Germinal center (tissue), 1 donor: Measurements from ENCODE around the gene MXI1.

Experiments used
- DNase-seq: peaks from one replicate; pipeline ENCODE4 v3.0.0; 2012; ENCODE audit warnings: mixed read lengths, low spot score

Gene MXI1

DNA sequence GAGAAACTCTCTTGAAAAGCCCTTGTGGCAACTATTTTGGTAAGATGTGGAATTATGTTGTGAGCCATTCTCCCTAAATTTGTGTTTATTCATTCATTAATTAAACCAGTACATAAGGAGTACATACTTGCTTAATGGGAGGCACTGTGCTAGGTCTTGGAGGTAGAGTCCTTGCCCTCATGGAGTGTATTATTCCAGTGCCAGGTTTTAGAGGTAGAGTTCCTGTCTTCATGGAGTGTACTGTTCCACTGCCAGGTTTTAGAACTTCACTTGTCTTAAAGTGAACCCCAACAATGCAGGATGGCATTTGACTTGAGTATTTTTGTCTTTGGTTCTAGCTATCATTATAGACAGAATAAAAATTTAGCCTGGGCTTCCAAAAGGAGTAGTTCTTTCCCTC, 8.8 kb downstream of the MXI1 start:
- no peak for DNase-seq

DNA sequence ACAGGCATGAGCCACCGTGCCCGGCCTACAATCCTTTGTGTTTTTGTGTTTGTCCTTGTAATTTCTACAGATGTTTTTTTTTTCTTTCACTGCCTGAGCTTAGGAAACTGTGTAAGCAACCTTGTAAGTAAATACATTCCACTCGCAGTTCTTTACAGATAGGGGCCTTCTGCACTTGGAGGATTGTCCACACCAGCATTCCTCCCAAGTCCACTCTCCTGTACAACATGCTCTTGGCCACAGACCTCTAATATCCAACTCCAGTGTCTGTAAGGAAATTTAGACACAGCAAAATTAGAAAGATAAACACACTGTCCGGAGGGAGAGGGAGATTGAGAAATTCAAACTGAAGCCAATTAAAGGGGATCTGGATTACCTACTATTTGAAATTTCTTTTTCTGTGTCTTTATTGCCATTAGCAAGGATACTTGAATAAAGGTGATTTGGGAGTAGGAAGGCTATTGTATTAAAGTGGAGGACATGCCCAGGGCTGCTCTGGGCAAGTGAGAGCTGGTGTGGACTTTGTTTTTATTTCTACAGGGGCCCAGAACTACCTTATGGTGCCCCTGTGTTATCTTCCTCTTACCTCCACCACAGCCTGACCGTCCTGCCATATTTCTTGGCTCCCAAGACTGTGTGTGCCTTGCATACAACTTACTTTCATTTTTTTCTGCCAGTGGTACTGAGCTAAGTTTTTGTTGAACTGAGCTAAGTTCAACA, 9.7 kb downstream of the MXI1 start:
- DNase-seq: no peak

DNA sequence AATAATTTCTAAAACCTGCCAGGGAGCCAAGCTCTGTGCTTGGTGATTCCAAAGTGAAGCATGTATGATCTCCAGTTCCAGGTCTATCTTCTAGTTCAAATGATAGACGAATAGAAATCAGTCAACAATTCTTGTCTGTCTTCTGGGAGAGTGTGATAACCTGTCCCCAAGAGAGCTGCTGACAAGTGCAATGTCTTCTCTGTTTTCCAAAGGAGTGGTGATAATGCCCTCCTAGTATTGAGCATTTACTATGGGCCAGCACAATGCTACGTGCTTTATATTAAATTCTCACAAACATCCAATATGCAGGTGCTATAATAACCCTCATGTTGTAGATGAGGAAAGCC, 10.2 kb downstream of the MXI1 start:
- DNase-seq: no peak

DNA sequence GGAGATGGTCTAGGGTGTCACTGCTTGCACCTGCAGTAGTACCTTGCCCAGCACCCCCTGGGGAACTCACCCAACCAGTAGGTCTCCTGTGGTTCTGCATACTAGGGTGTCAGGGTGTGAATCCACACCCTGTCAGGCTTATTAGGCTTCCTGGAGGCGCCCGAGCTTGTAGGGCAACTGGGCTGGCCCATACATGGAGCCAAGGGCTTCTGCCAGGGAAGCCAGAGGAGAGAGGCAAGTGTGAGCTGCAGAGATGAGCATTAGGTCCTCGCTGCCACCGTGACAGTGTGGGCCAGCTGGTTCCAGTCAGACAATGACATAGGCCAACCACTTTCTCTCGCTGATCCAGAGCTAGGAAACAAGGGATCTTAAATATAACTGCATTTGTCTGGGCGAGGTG, 11.2 kb downstream of the MXI1 start:
- DNase-seq: no peak

DNA sequence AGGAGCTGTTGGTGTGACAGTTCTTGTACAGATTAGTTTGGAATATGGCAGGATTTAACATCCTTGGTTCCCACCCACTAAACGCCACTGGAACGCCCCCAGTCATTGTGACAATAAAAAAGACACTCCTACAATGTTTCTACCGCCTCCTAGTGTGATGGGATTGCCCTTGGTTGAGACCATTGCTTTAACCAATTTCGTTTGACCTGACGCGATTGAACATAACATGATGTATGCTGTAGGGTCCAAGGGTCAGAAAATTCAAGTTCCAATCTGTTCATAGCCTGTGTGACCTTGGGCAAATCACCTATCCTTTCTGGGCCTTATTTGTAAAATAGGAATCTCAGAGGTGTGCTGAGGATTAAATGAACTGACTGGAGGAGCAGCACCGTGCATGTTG, 12.5 kb downstream of the MXI1 start:
- no peak for DNase-seq

DNA sequence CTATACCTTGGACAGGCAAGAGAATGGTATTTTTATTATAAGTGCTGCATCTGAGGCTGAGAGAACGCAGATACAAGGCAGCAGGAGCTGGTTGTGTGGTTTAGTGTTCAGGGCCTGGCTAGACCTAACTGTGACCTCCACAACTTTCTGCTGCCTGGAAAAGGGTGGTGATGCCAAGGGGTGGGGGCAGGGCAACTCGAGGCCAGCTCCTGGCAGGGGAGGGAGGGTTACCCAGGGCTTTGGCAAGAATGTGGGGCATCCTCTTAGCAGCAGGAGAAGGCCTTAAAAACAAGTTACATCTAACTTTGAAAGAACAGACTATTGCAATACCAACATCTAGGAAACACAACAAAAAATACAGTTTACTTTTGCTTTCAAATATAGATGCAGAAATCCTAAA, 13.0 kb downstream of the MXI1 start:
- DNase-seq: no peak

DNA sequence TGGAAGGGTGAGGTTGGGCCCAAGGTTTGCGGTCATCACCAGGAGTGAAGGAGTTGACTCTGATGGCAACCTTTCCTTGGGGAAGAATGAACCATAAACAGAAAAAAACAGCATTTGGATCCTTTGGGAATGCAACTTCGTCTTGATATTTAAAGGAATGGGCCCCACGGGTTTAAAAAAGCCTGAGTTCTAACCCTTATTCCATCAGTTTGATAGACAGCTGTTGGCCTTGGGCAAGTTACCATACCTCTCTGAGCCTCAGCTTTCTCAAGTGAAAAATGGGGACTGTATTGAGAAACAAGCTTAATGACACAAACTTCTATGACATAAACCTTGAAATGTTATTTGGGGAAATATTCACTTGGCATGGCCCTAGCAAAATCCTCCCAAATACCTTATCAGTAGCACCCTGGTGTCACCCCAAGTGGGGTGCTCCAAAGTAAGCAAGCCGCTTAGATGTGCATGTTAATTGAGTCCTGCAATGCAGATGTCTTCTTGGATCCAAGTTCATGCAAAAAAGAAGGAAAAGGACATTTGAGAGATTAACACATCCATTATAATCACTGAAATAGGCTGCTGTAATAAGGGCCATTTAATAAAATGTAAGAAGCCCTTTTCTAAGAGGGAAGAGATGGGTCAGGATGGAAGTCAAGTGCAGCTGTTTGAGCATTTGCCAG, 13.8 kb downstream of the MXI1 start:
- DNase-seq: no peak

DNA sequence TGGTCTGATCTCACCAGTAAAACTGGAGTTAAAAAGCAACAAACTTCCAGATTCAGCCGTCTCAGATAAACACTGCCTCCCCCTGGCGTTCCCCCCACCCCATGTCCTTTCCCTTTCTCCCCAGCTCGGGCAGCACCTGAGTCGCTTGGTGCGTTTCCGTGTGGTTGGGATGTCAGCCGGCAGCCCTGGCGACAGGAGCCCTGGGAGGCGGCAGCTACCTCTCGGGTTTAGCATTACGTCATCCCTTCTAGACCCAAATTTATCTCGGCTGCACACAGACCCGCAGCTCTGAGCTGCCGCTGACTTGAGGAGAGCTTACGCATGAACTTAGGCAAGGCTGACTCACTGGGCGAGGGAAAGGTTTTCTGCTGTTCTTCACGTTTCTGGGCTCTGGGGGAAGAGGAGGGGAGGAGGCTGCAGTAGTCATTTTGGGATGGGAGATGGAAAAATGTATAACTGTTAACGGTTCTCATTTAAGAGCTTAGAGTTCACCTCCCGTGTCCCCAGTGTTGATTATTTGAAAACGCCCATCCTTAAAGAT, 14.4 kb downstream of the MXI1 start:
- DNase-seq: peak; percentile 48

DNA sequence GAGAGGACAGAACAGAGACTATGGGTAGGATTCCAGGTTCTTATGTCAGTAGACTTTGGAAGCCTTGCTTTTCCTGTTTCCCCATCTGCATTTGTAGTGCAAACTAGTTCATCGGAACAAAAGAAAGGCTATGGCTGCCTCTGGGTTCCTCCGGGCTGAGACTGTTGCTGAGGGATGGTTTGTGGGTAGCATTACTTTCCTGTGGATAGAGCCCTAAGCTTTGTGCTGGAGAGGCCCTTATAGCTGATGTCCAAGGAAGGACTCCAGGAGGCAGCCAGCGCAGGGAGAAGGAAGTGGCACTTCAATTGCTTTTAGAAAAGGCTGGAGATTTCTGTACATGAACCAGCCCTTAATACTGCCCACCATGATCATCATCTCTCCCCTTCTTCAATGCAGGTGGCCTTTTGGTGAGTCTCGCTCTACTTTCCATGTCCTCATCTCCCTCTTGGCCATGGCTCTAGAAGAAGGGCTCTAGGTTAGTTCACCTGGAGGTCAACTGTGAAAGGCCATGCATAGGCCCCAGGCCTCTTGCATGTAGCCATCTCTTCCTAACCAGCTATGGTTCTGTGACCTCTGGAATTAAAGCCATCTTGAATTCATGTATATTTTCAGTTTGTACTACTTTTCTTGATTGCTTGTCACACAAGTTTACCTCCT, 15.4 kb downstream of the MXI1 start:
- no peak for DNase-seq

DNA sequence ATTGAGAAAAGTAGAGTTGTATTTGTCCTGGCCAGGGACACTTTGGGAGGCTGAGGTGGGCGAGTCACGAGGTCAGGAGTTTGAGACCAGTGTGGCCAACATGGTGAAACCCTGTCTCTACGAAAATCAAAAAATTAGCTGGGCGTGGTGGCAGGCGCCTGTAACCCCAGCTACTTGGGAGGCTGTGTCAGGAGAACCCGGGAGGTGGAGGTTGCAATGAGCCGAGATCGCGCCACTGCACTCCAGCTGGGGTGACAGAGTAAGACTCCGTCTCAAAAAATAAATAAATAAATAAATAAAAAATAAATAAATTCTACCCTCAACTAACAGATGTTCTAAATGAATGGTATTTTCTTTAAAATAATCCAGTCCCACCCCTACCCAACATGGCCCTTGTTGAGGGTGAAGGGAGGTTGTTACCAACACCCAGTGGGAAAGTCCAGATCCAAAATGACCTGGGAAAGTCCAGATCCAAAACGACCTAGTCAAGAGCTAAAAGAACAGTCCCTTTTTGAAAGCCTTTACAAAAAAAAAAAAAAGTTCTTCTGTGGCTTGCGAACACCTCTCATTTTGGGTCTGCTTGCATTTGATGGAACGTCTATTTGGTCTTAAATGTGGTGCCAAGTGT, 16.0 kb downstream of the MXI1 start:
- DNase-seq: no peak

DNA sequence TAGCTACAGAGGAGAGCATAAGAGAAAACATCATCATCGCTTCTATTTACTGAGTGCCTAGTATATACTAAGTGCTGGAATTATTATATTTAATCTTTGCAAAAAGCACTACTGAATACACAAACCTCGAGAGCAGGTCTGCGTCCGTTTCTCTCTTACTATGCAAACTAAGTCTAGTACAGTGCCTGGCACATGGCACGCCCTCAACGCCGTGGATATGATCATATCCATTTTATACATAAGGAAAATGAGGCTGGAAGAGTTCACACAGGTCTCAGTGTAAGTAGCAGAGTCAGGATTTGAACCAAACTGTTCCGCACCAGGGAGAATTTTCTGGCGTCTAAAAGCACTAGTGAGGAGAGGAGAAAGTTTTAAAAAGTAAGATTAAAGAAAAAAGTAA, 17.6 kb downstream of the MXI1 start:
- DNase-seq: no peak

DNA sequence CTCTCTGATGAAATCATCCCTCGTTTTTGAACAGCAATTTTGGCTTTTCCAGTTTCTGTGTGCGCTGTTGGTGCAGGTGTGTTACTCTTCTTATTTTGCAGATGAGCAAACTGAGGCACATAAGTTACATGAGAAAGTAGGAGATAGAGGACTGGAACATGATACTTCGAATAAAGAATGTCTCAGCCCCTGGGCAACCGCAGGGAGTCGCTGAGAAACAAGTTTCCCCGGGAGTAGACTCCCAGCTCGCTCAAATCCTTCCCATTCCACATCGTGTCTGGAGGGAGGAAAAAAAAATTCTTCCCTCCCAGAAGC, 18.0 kb downstream of the MXI1 start:
- no peak for DNase-seq

DNA sequence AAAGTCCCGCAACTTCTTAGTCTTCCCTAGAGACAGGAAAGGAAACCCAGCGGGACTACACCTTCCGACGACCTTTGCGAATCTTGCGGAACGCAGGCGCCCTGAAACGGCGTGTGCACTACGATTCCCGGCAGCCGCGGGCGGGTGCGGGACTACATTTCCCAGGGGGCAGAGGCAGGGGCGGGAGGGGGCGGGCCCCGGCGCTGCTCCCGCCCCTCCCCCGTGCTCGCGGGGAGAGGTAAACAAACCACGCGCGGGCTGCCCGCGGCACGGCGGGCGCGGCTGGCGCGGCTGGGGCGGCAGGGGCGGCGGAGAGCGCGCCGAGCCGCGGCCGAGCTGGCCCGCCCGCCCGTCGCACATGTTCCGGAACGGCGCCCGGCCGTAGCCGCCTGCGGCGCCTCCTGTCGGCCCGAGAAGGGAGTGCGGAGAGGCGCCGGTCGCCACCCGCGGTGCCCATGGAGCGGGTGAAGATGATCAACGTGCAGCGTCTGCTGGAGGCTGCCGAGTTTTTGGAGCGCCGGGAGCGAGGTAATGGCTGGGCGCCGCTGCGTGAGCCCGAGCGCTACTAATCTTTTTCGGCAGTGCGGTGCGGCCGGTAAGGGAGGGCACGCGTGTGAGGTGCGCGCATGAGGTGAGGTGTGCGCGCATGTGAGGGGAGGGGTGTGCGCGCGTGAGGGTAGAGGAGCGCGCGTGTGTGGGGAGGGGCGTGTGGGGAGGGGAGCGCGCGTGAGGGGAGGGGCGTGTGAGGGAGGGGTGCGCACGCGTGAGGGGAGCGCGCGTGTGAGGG, 18.5 kb downstream of the MXI1 start:
- DNase-seq: peak; percentile 89

DNA sequence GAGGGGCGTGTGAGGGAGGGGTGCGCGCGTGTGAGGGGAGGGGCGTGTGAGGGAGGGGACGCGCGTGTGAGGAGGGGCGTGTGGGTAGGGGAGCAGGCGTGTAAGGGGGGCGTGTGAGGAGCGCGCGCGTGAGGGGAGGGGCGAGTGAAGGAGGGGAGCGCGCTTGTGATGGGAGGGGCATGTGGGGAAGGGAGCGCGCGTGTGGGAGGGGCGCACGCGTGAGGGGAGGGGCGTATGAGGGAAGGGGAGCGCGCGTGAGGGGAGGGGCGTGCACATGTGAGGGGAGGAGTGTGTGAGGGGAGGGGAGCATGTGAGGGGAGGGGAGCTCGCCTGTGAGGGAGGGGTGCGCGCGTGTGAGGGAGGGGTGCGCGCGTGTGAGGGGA, 19.1 kb downstream of the MXI1 start:
- peak; percentile 87 for DNase-seq

DNA sequence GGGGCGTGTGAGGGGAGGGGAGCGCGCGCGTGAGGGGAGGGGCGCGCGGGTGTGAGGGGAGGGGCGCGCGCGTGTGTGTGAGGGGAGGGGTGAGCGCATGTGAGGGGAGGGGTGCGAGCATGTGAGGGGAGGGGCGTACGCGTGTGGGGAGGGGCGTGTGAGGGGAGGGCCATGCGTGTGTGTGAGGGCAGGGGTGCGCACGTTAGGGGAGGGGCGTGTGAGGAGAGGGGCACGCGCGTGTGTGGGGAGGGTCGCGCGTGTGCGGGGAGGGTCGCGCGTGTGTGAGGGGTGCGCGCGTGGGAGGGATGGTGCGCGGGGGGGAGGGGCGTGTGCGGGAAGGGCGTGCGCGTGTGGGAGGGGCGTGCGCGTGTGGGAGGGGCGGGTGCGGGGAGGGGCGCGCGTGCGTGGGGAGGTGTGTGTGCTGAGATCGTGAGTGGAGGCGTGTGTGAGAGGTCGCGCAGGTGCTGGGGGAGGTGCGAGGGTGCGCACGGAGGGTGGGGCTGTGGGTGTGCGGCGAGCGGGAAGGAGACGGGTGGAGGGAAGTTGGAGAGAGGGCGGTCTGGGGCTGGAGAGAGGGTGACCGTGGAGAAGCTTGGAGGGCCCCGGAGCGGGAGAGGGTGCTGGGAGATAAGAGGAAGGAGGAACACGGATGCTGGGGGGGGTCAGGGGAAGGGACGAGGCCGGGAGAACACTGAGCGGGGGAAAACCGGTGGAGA, 19.7 kb downstream of the MXI1 start:
- DNase-seq: peak; percentile 78

DNA sequence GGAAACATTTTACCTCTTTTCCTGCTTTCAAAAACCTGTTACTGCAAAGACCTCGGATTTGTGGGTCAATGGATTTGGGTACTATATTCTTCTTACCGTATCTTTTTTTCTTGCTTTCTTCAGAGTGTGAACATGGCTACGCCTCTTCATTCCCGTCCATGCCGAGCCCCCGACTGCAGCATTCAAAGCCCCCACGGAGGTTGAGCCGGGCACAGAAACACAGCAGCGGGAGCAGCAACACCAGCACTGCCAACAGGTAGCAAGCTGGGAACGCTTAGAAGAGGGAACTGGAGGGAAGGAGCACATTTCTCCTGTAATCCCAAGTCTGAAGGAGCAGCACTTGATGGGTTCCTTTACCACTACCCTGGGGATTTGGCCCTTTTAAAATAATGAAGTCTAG, 20.7 kb downstream of the MXI1 start:
- no peak for DNase-seq

DNA sequence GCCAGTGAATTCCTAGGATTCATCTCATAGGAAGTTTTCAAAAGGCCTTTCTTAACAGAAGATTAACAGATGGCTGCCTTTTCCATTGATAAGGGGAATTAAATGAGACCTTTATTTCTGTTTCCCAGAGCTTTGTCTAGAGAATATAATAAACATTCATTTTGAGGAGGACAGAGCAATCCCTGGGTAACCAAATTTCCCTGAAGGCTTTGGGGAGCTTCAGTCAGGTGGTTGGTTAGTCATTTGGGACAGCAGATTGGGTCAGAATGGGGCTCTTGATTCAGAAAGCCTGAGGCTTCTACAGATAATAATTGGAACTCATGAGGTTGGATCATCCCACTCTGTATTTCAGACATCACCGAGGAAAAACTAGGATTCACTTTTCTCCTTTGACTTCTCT, 21.8 kb downstream of the MXI1 start:
- DNase-seq: no peak

DNA sequence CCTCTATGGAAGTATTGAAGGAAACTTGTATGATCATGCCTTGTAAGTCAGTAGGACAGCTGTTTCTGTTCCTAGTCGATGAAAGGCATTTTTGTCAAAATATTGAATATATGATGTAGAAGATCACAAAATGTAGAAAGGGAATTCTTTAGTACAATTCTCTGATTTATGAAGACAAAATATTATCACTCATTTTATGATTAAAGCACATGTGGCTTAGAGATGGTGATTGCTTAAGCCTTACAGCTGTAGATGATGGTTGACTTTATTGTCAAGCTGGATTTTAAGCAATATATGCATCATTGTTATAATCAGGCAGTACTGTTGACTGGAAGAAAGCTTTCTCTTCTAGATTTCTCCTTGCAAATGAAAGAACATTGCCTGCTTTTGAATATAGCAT, 26.4 kb downstream of the MXI1 start:
- no peak for DNase-seq

DNA sequence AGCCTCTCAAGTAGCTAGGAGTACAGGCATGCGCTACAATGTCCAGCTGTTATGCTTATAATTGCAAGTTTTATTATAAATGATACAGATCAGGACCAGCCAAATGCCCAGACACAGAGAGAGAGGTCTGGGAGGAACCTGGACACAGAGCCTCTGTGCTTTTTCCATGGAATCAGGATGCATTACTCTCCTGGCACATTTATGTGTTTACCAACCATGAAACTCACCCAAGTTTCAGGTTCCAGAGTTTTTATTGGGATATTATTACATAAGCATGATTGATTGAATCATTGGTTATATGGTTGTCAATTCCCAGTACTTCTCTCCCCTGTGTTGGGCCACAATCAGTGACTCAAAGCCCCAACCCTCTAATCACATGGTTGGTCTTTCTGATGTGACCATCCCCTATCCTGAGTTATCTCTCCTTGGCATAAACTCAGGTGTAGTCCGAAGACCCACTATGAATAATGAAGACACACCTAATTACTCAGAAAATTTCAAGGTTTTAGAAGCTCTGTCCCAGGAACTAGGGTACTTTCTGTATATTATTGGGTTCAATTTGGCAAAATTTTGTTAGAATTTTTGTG, 30.6 kb downstream of the MXI1 start:
- DNase-seq: no peak

DNA sequence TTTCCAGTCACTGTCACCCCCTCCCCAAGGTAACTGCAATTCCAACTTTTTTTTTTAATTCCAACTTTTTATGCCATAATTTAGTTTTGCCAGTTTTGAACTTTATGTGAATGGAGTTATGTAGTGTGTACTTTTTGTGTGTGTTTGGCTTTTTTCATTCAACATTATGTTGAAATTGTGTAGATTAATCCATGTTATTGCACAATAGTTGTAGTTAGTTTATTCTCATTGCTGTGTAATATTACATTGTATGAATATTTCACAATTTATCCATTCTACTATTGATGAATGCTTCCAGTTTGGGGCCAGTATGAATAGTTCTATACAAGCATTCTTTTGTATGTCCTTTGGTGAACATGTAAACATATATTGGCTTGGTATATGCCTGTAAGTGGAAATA, 32.5 kb downstream of the MXI1 start:
- DNase-seq: no peak

DNA sequence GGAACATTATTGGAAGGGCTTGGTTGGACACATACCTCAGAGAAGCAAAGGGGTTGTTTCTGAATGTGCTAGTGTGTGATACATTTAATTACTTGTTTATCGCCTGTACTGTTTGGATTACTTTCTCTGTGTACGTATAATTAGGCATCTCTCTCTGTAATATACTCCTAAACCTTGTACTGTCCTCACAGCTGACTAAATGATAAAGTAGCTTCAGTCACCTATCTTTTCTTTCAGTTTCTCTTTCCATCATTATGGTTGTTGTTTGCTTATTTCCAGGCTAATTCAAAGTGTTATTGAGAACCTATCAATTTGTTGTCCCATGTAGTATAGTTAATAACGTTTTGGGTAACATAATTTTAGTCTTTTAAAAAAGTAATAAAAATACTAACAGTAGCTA, 34.0 kb downstream of the MXI1 start:
- no peak for DNase-seq
